GM20431 (cell line): ENCODE measurements around the gene SHROOM2.
"Not testable (repeated sequence)": the region's sequence is repeated elsewhere in the genome, so short reads cannot be mapped to it uniquely, and the experiment has no call there.

Experiments used
- in situ Hi-C: fragments of 300-500 bp; cut with MseI, MboI; formaldehyde crosslinking; loops from one replicate; pipeline ENCODE4 v1.15.0; 2020; ENCODE audit warnings: low sequenced_read_pairs; ENCODE audit not compliant: unreplicated experiment

SHROOM2 gene

DNA sequence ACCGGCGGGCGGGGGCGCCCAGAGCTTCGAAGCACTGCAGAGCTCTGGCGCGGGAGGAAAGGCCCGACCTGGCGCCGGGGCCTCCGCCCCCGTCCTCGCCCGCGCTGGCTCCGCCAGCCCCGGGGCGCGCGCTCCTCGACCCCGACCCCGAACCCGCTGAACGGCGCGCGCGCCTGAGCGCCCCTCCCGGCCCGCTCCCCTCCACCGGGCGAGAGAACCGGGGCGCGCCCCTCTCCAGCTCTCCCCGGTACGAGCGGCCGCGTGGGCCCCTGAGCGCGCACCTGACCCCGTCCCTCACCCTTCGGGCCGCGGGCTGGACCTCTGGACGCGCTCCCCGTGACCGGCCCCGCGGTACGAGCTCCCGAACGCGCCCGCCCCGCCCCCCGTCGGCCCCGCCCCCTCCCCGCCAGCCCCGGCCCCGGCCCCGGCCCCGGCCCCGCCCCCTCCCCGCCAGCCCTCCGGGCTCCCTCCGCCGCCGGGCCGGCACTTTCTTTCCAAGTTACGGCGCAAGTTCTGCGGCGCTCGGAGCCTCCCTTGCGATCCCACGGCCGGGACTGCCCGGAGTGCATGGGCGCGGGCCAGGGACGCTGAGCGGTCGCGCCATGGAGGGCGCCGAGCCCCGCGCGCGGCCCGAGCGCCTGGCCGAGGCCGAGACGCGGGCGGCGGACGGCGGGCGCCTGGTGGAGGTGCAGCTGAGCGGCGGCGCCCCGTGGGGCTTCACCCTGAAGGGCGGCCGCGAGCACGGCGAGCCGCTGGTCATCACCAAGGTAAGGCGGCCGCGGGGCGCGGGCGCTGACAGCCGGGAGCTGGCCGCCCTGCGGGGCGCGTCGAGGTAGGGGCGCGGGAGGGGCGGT is at the start of gene SHROOM2:
Gene SHROOM2 (plus strand): TSS at position 486 of the 854 bp plus-strand sequence. CDS start 117 bp downstream, at position 603.
- in situ Hi-C loops: no loop called here

DNA sequence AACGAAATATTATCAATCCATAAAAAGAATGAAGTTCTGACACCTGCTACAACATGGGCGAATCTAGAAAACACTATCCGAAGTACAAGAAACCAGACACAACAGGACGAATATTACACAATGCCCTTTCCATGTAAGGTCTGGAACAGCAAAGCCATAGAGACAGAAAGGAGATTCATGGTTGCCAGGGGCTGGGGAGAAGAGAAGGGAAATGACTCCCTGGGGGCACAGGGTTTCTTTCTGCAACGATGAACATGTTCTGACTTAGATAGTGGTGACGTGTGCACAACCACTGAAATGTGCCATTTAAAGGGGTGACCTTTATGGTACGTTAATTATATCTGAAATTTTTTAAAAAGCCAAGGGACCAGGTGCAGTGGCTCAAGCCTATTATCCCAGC is 48.9 kb upstream of the SHROOM2 start:
- in situ Hi-C loops: no loop called here

DNA sequence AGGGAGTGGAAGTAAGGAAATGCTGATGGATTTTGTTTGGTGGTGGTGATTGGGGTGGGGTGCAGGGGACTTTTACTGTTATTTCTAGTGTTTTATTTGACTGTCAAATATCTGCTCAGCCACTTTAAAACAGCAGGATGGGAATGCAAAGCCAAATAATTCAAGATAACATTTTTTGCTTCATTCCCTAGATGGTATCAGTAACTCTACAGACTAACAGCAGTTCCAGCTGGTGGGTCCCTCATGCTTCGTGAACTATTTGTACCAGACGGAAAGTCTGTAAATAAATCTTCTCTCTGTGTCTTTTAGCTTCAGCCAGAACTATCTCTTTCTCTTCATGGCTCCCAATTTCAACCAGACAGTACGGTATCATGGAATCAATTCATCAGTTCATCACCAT is 48.1 kb upstream of the SHROOM2 start:
- in situ Hi-C loops: no loop called here

GRCh38 chrX:9739130-9739529 is 47.1 kb upstream of the SHROOM2 start:
- in situ Hi-C loops: no loop called here

DNA sequence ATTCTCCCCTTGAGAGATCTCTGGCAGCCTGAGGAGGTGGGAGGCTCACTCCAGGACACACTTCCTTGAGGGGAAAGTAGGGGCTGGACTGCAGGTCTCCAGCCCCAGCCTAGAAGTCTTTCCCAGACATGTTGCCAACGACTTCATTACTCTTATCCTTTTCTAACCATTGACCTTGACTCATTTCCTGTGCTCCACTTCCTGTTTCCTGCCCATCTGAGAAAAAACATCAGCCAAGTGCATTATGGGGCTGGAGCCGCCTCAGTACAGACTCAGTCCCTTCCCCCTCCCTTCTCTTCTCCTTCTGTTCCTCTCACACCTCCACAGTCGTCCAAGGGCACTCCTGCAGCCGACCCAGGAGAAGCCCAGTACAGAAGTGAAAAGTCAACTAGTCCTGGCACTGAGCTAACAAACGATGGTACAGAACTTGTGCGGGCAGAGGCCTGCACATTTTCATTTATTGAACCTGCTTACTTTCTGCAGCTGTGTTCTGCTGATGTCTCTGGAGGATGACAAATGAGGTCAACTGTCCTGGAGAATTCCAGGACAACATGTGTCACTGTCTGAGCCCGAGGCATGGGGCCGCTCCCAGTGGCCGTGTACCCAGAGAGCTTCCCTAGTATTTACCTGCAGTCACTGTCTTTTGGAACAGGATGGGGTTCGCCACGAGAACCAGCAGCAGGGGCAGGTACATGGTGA is 40.7 kb upstream of the SHROOM2 start:
- in situ Hi-C loops: no loop called here

- in situ Hi-C loops: no loop called here
Measured at GRCh38 chrX:9746148-9746888, 39.9 kb upstream of the SHROOM2 start.

DNA sequence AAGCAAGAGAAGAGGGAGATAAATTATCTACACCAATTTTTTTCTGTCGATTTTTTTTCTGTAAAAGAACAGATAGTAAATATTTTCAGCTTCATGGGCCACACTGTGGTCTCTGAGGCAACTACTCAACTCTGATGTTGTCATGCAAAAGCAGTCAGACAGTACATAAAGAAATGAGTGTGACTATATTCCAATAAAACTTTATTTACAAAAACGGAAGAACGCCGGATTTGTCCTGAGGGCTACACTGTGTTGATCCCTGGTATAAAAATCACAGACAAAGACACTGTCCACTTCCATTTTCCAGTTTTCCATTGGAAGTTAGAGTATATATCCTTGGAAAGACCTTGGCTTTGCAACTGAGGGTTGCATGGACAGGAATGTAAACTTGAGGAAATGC is 38.6 kb upstream of the SHROOM2 start:
- in situ Hi-C loops: no loop called here

DNA sequence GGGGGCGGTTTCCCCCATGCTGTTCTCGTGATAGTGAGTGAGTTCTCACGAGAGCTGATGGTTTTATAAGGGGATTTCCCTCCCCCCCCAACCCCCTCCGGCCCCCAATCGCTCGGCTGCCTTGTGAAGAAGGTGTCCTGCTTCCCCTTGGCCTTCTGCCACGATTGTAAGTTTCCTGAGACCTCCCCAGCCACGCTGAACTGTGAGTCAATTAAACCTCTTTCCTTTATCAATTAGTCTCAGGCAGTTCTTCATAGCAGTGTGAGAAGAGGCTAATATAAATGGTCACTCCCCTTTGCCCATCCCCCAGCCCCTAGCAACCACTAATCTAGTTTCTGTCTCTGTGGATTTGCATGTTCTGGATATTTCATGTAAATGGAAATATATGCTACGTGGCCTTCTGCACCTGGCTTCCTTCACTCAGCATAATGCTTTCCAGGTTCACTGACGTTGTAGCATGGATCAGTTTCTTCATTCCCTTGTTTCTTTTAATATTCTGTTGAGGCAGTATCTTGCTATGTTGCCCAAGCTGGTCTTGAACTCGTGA is 37.0 kb upstream of the SHROOM2 start:
- in situ Hi-C loops: no loop called here

GRCh38 chrX:9757366-9757765 is 28.9 kb upstream of the SHROOM2 start:
- in situ Hi-C loops: no loop called here

DNA sequence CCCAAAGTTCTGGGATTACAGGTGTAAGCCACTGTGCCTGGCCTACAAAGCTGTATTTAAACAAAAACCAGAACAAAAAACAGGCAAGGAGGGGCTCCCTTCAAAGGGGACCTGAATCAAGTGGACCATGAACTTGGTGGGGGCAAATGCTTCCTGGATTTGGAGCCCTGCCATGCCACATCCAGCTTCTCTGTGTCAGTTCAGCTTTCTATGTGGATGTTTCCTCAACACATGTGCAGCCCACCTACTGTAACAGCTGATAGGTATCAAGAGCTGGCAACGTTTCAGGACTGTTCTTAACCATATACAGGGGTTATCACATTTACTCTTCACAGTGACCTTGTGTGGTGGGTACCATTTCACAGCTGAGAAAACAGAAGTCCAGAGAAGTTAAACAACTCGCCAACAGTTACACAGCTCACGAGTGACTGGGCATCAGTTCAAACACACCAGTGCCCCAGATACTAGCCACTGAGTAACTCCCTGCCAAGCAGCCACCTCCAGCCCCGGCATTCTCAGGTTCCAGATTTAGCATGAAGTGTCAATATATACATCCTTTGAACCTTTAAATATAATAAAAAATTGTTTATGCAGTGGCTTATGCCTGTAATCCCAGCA is 28.1 kb upstream of the SHROOM2 start:
- in situ Hi-C loops: no loop called here

DNA sequence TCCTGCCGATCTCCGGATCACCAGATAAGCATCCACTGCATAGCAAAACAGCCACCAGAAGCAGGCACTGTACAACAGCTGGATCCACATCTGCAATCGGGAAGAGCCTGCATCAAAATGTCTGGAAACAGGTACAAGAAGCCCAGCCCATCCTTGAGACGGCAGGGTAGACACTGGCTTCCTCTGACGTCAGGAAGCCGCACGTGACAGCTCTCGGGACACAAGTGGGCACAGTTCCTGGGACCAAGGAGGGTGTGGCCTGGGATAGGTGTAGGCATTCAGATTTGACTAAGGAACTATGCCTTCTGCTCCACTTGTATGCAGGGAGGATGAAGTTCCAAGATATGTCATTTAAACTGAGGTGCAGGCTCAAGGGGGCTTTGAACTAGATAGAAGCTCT is 26.9 kb upstream of the SHROOM2 start:
- in situ Hi-C loops: no loop called here

GRCh38 chrX:9765072-9765736 is 21.0 kb upstream of the SHROOM2 start:
- in situ Hi-C loops: no loop called here

DNA sequence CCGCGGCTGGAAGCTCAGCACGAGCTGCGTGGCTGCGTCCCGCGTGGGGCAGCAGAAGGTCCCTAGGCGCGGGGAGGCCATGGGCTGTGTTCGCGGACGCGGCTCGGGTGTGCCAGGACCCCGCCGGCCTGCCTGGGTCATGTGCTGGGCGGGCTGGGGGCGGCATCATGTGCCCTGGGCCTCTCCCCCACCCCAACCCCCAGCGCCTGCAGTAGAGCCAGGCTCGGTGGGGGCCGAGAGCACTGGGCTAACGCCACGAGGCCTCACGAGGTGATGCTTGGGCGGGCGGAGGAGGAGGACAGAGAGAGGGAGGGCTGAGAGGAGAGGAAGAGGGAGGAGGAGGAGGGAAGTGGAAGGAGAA is 20.5 kb upstream of the SHROOM2 start, which contains the start of gene GPR143:
Gene GPR143 (minus strand): TSS at position 111 of the 361 bp plus-strand sequence. CDS start 30 bp downstream, at position 81.
- in situ Hi-C loops: no loop called here

GRCh38 chrX:9767375-9767774 is 18.9 kb upstream of the SHROOM2 start:
- in situ Hi-C loops: no loop called here

DNA sequence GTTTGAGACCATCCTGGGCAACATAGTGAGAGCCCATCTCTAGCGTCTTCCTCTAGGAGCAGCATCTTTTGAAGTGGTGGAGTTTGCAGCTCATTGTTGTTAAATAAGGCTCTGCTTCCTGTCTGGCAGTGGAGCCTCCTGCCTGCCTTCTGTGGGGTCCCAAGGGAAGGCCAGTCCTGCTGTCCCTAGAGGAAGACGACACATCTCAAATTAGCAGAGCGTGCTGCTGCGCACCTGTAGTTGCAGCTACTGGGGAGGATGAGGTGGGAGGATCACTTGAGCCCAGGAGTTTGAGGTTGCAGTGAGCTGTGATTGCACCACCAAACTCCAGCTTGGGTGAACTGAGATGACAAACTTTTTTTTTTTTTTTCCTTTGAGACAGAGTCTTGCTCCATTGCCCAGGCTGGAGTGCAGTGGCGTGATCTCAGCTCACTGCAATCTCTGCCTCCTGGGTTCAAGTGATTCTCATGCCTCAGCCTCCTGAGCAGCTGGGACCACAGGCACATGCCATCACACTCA is 17.8 kb upstream of the SHROOM2 start:
- in situ Hi-C loops: not testable (repeated sequence)

- in situ Hi-C loops: no loop called here
Measured at GRCh38 chrX:9770319-9770718, 15.9 kb upstream of the SHROOM2 start.

- in situ Hi-C loops: no loop called here
Measured at GRCh38 chrX:9772943-9773342, 13.3 kb upstream of the SHROOM2 start.

GRCh38 chrX:9775930-9776329 is 10.3 kb upstream of the SHROOM2 start:
- in situ Hi-C loops: no loop called here

DNA sequence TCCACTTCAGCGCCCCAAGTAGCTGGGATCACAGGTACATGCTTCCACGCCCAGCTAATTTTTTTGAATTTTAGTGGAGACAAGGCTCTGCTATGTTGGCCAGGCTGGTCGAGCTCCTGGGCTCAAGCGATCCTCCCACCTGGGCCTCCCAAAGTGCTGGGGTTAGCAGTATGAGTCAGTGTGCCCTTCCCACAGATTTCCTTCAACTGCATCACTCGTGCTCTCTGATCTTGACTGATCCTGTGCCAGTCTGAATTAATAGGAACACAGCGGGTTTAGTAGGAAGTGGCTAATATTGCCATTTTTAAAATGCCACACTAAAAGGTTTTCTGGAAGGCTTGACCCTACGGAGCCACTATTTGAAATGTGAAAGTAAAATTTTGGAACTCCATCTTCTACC is 4.3 kb upstream of the SHROOM2 start:
- in situ Hi-C loops: no loop called here
